NB4 (cell line): ENCODE results near the gene TLE5.

Experiments used
- DNase-seq: peaks from one replicate; pipeline ENCODE4 v3.0.0; 2010; ENCODE audit warnings: low read depth
- H3K4me3 ChIP-seq: one replicate; pipeline ENCODE4 v1.5.1; 2011; ENCODE audit warnings: mild to moderate bottlenecking, low read depth, low read length, moderate library complexity
- MYC ChIP-seq: IDR thresholded peaks from 2 replicates; pipeline ENCODE4 v1.6.1; 2011; ENCODE audit warnings: low read depth, low read length
- POLR2A ChIP-seq: IDR thresholded peaks from 2 replicates; pipeline ENCODE4 v1.6.1; 2011; ENCODE audit warnings: mild to moderate bottlenecking; ENCODE audit not compliant: insufficient read length; ENCODE audit errors: extremely low read depth
- TF ChIP-seq, protein P1 (sequence below): IDR thresholded peaks from one replicate; pipeline ENCODE4 v1.5.1; 2012; ENCODE audit warnings: low read depth, low read length
- TF ChIP-seq, protein P2 (sequence below): IDR thresholded peaks from 2 replicates; pipeline ENCODE4 v1.6.1; 2011; ENCODE audit warnings: low read depth, low read length

The TLE5 gene

DNA sequence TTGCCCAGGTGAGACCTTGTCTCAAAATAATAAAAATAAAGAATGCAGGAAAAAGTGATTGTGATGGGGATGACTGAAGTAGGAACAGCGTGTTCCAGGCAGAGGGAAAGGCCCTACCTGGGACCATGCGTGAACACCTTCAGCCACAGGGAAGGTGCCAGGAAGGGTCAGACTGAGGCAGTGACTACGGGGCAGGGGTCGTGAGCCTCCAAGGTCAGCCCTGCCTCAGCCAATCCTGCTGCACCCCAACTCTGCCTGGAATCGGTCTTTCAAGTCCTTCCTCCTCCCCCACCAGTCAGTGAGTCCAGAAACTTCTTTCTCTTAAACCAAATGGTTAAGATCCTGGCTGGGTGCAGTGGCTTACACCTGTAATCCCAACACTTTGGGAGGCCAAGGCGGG is 17.1 kb downstream of the TLE5 start:
- TF ChIP-seq, protein P1, sequence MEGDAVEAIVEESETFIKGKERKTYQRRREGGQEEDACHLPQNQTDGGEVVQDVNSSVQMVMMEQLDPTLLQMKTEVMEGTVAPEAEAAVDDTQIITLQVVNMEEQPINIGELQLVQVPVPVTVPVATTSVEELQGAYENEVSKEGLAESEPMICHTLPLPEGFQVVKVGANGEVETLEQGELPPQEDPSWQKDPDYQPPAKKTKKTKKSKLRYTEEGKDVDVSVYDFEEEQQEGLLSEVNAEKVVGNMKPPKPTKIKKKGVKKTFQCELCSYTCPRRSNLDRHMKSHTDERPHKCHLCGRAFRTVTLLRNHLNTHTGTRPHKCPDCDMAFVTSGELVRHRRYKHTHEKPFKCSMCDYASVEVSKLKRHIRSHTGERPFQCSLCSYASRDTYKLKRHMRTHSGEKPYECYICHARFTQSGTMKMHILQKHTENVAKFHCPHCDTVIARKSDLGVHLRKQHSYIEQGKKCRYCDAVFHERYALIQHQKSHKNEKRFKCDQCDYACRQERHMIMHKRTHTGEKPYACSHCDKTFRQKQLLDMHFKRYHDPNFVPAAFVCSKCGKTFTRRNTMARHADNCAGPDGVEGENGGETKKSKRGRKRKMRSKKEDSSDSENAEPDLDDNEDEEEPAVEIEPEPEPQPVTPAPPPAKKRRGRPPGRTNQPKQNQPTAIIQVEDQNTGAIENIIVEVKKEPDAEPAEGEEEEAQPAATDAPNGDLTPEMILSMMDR, result no peak
- TF ChIP-seq, protein P2, sequence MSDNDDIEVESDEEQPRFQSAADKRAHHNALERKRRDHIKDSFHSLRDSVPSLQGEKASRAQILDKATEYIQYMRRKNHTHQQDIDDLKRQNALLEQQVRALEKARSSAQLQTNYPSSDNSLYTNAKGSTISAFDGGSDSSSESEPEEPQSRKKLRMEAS, result no peak
- TF ChIP-seq MYC (no peak), POLR2A (no peak)
- no peak overlapping the region for H3K4me3 ChIP-seq
- DNase-seq, result no peak

DNA sequence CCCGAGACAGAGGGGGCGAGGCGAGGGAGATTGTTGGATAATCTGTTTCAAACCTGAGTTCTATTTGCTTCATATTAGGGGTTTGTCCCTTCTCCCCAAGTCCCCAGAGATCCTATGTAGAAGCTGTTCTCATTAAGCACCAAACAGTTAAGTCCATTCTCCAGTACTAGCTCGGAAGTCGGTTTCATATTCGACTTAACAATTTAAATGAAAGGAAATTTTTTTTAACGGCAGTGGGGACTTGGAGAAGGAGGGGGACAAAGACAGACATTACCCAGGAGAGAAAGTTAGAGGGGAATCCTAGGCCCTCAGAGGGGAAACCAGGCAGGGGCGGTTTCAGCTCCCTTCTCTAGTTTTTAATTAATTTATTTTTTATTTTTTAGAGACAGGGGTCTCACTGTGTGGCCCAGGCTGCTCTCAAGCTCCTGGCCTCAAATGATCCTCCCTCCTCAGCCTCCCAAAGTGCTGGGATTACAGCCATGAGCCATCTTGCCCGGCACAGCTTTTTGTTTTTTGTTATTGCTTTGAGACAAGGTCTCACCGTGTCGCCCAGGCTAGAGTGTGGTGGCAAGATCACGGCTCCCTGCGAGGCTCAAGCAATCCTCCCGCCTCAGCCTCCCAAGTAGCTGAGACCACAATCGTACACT is 19.6 kb downstream of the TLE5 start:
- TF ChIP-seq, protein P1, result no peak
- TF ChIP-seq POLR2A, result no peak
- TF ChIP-seq, protein P2, result no peak
- no peak for TF ChIP-seq MYC
- DNase-seq, result no peak
- H3K4me3 ChIP-seq, result no peak overlapping the region

DNA sequence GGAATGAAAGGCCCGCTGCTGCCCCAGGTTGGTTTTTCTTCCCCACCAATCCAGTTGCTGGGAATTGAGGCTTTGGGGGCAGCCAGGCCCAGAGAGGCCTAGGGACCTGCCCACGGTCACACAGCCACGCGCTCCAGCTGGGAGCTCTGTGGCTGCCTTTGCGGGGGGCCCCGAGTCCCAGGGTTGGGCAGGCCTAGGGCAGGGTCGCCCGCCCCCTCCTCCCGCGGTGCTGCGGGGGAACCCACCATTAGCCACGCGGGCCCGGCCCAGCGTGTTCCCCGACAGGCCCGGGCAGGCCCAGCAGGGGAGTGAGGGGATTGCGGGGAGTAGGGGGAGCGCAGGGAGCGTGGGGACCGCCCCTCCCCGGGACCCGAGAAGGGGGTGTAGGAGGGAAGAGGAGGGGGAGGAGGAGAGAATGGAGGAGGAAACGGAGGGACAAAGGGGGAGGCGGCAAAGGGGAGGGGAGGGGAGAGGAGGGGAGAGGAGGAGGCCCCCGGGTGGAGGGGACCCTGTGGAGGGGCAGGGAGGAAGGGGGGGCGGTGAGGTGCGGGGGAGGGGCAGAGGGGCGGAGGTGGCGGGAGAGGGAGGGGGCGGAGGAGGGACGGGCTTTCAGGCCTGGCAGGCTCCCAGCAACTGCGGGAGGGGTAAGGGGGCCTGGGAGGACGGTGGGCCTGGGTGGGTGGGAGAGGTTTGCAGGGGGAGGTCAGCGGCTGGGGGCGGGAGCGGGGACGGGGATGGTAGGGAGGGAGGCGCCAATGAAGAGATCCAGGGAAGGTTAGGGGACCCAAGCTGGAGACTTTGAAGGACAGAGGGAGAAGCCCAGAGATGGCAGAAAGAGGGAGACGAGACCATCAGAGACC is 20.3 kb downstream of the TLE5 start:
- DNase-seq, result no peak
- no peak for TF ChIP-seq POLR2A
- TF ChIP-seq, protein P2, result no peak
- H3K4me3 ChIP-seq, result no peak overlapping the region

DNA sequence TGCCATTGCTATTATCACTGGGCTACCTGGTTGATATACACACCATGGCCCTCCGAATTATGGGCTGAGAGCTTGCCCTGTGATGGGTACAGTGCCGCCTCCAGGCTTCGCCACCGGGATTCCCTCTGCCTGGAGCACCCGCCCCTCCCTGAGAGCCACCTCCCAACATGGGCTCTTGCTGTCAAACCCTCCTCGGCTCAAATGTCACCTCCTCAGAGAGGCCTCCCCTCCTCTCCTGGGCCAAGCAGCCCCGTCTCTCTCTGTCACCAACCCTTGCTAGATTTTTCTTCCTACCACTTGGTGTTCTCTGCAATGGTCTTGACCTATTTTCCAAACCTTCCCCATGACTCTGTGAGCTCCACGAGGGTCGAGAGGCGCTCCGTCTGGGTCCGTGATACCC is 21.0 kb downstream of the TLE5 start:
- no peak overlapping the region for H3K4me3 ChIP-seq
- no peak for DNase-seq

DNA sequence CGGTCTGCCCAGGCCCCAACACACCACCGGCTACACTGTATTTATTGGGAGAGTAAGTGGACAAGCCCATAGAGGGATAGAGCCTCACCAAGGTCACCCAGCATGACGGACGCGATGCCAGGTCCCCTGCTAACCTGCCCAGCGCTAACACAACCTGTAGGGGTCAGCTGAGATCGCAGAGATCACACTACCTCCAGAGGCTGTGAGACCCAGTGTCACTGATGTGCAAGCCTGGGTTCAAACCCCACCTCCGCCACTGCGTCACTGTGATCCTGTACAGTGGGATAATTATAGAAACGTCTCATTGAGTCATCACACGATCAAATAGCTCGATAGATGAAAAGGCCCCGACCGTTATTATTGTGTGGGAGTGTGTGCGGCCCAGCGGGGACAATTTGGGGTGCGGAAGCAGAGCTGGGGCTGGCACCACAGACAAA is 22.6 kb downstream of the TLE5 start:
- no peak overlapping the region for H3K4me3 ChIP-seq
- DNase-seq, result no peak
- TF ChIP-seq MYC (no peak), POLR2A (no peak)
- TF ChIP-seq, protein P1, result no peak
- TF ChIP-seq, protein P2, result no peak

More for the DNA sequence above, 21.0 kb downstream of the TLE5 start:
- TF ChIP-seq, protein P1, result no peak
- TF ChIP-seq POLR2A (no peak), MYC (no peak)
- TF ChIP-seq, protein P2, result no peak

DNA sequence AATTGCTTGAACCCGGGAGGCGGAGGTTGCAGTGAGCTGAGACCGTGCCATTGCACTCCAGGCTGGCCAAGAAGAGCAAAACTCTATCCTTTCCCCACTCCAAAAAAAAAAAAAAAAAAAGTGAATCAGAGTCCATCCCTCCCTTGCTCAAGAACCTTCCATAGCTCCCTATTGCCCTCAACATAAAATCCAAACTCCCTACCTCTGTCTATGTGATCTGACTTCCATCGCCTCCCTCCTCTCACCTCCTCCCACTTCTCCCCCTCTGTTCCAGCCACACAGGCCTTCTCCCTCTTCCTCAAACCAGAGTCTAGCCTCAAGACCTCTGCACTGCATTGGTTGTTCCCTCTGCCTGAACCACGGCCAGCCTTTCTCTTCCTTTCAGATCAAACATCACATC is 23.2 kb downstream of the TLE5 start:
- no peak overlapping the region for H3K4me3 ChIP-seq

More for the DNA sequence above, 23.2 kb downstream of the TLE5 start:
- DNase-seq, result no peak
- TF ChIP-seq, protein P1, result no peak
- no peak for TF ChIP-seq POLR2A
- TF ChIP-seq, protein P2, result no peak
- TF ChIP-seq MYC, result no peak
